Femur (tissue), 1 donor: ENCODE measurements around the gene SMIM41.

ENCODE experiments used
- DNase-seq: peaks from one replicate; pipeline ENCODE4 v3.0.0-alpha.2; 2017

SMIM41 gene

GRCh38 chr12:52122904-52123303 is 43.4 kb downstream of the SMIM41 start:
- DNase-seq = no peak

DNA sequence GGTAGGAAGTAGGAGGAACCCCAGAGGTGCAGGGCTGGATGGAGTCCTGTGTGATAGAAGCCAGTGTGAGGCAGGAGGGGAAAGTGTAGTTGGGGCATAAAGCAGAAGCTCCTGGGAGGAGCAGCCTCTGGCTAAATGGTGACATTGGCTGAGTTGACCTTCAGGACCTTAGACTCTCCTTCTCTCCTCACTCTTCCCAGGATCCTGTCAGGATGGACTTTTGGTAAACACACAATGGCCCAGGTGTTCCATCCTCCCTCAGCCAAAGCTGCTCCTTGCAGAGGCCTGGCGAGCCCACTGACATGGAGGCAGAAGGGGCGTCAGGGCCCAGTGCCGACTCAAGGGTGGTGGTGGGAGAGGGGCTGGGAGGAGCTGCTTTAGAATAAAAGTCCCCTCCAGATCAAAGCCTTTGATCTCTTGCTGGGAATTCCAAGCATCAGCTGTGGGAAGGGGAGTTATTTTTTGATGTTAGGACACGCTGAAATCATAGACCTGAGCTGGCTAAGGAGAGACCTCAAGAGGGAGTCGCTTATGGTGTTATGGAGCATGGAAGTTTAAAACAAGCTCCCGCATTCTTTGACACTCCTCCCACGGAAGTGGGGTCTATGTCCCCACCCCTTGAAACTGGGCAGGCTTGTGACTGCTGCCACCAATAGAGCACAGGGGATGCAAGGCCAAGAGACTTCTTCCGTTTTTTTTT is 44.1 kb downstream of the SMIM41 start:
- no peak for DNase-seq

GRCh38 chr12:52125476-52125900 is 46.0 kb downstream of the SMIM41 start:
- DNase-seq = no peak

- no peak for DNase-seq
Measured at GRCh38 chr12:52126050-52126604, 46.6 kb downstream of the SMIM41 start.

- peak; percentile 23 for DNase-seq
Measured at GRCh38 chr12:52126605-52127578, 47.4 kb downstream of the SMIM41 start.

DNA sequence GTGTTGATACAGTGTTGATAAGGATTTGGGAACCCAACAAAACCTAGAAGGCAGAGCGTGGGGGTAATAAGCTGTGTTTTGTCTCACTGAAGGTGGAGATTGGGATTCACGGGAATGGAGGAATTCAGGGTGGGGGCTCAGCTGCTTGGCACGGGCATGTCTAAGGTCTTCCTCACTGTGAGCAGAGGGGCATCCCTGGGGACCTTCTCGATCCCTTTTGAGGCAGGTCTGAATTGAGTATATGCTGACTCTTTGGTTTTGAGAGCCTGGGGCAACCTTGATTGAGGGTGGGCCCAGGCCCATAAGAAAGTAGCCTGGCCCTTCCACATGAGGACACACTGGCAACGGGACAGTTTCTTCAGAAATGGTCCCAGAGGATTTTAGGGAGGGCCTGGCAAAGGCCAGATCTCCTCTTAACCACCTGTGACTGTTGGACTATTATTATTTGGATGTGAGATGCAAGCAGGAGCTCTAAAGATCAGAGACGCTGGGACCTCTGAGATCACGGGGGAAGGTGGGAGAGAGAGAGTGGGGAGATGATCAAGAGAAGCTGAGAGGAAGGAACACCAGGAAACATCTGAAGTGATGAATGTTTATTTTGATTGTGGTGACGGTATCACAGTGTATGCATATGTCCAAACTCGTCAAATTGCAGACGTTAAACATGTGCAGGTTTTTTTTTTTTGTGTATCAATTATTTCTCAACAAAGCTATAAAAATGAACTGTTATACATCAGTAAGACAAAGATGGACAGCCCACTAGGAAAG is 48.4 kb downstream of the SMIM41 start:
- no peak for DNase-seq

DNA sequence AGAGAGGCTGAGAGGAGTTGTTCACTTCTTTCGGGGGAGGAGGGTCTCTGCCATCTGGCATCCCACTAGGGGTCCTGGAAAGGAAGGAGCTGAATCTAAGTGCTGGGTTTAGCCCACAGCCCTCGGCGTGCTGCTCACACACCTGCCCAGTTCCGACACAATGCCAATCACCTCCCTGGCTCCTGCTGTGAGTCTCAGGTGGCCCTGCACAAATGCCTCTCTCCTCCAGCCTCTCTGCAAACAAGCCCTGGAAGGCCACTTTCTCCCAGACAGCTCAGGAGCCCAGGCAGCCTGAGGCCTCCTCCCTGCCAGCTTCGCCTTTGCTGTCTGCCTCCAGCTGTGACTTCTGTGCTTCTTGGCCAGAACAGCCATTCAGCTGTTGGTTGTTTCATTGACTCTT is 51.2 kb downstream of the SMIM41 start:
- DNase-seq = peak; percentile 40

GRCh38 chr12:52132754-52133161 is 53.3 kb downstream of the SMIM41 start:
- peak; percentile 19 for DNase-seq

DNA sequence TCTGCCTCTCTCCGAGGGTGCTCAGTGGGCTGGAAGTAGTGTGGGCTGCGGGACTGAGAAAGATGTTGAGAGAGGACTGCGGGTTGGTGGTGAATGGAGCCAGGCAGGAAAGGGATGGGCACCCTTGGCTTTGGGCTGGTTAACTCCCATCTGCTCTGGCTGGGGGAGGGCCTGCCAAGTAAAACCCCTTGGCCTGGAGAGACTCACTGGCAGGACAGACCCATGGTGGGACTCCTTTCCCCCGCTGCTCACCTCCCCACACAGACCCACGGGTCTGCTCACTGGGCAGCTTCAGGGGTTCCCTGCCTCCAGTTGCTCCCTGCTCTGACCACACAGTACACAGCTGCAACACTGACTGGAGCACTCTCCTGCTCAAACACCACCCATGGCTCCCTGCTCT is 58.2 kb downstream of the SMIM41 start:
- no peak for DNase-seq

DNA sequence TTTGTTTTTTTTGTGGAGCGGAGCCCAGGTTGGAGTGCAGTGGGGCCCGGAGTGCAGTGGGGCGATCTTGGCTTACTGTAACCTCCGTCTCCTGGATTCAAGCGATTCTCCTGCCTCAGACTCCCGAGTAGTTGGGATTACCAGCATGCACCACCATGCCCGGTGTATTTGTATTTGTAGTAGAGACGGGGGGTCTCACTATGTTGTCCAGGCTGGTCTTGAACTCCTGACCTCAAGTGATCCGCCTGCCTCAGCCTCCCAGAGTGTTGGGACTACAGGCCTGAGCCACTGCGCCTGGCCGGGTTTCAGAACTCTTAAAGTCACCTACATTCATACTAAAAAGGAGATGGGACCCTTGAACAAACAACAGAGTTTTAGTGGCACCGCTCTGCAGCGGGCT is 59.6 kb downstream of the SMIM41 start:
- DNase-seq = no peak

- DNase-seq = no peak
Measured at GRCh38 chr12:52139579-52140062, 60.1 kb downstream of the SMIM41 start.

- no peak for DNase-seq
Measured at GRCh38 chr12:52141306-52141705, 61.8 kb downstream of the SMIM41 start.

DNA sequence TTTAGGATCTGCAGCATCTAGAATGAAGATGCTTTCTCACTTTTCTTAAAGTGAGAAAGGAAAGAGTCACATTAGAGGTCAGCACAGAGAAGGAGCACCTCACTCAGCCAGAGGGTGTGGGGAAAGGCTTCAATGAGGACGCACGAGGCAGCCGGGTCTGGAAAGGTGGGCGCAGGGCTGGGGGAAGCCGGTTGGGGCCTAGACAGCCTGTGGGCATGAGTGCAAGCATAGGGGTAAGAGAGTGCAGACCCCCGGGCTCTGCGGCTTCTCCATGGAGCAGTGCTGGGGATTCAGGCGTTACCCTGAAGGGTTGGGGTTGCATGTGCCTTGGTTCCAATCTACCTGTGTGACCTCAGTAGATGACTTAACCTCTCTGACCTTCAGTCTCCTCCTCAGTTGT is 62.4 kb downstream of the SMIM41 start:
- no peak for DNase-seq

DNA sequence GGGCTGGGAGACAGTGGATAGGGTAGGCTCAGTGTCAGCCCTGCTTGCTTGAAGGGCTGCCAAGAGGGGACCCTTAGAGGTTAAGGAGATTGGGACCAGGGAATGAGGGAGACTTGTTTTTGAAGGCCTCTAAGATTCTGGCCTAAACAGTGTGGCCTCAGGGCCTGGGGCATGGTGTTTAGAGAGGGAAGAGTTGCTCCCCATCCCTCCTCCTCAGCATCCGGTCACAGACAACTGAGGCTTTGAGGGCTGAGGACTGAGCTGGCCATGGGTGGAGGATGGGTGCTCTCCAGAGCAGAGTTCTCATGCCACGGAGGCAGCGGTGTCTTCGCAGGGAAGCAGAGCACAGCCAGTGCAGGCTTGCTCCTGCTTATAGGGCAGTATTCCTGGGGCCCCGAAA is 62.9 kb downstream of the SMIM41 start:
- no peak for DNase-seq

DNA sequence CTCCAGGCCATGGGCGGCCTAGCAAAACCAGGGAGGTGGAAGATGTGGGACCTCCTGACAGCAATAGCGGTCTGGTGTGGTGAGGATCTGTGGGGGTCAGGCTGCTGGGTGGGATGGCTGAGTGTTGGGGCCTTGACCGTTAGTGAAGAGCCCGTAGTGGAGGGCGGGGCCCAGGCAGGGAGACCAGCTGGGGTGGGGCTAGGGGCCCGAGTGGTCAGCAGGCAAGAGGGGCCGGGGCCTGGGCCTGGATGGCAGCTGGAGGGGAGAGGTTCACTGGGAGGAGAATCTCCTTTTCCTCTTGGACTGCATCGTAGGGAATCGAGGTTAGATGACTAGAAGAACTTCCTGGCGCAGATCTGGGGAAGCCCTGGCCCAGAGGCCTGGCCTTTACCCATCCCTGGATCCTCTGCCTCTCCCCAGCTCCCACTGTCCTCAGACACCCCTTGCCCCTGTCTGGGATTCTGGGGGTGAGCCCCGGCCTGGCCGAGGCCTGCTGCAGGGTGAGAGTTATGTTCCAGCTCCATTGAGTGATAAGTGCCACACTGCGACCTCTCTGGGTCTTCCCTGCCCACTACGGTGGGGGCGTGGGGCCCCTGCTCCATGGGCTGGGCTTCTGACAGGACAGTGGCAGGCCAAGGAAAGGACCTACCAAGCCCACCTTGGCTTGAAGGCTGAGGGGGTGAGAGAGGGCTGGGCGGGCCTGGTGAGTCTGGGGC is 65.2 kb downstream of the SMIM41 start:
- DNase-seq = no peak

- peak; percentile 17 for DNase-seq
Measured at GRCh38 chr12:52145228-52146088, 66.0 kb downstream of the SMIM41 start.

GRCh38 chr12:52146089-52146821 is 66.8 kb downstream of the SMIM41 start:
- DNase-seq = no peak

DNA sequence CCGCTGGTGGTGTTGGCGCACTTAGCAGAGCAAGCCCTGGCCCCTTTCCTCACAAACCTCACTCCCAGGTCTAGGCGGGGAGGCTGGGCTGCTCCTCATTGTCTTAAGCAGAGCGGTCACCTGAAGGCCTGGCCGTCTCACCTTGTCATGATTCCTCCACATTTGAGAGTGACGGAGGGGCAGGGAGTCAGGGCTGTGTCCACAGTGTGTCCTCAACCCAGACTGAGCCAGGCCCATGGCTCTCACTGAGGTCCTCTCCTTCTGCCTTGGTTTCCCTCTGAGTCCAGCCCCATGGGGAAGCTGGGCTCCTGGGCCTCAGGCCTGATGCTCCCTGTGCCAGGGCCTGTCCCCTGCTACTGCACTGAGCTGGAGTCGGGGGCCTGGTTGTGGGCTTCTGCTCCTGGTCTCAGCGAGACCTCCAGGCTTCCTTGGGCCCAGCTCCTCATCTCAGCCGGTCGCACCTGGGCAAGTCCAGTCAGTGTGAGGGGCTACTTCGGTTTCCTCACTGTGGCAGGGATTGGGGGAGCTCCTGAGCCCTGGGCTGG is 67.4 kb downstream of the SMIM41 start:
- no peak for DNase-seq

DNA sequence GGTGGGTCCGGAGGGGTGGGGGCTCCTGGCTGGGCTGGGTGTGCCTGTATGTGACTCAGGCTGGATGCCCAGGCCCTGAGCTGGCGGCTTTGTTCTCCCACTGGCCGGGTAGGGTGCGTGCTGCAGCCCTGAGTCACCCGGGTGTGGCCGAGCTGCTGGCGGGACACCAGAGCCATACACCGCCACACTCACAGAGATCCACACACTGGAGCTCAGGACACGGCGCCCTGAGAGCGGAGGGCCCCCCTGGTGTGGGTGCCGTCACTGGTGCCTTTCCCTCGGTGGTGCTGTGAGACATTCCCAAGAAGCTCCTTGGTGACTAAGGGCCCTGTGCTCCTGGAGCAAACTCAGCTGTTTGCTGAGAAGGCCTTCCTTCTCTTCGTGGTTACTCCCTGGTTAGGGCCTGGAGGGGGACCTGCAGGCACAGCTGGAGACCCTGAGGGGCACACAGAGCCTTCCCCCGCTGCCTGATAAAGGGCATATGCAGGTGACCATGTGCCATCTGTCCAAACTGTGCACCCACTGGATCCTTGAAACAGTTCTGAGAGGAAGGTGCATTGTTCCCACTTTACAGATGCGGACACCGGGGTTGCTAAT is 68.0 kb downstream of the SMIM41 start:
- DNase-seq = peak; percentile 87
